Activated T-helper 17 cell treated with anti-CD3 and anti-CD28 coated beads, Interleukin-2, amount 50 U/mL, for 72 hours (primary cell): Measurements from ENCODE around the gene PROSER3. TPM values are rescaled to one million over a fixed set of nuclear protein-coding genes. Genes with fewer than 3 reads are reported as not detected.

Experiments
- ATAC-seq: fragments of 150-1000 bp; cut with Tn5 transposase; replicated peaks from 2 replicates; pipeline ENCODE4 v1.10.0; 2021; ENCODE audit warnings: mild to moderate bottlenecking, moderate library complexity
- H3K27ac Mint-ChIP-seq: one replicate; pipeline ENCODE4 v1.8.0; 2022; ENCODE audit warnings: mixed read lengths
- H3K27me3 Mint-ChIP-seq: one replicate; pipeline ENCODE4 v1.8.0; 2022; ENCODE audit warnings: mixed read lengths
- H3K36me3 Mint-ChIP-seq: one replicate; pipeline ENCODE4 v1.8.0; 2022; ENCODE audit warnings: low read depth, mild to moderate bottlenecking, mixed read lengths
- H3K4me1 Mint-ChIP-seq: one replicate; pipeline ENCODE4 v1.8.0; 2022; ENCODE audit warnings: mixed read lengths
- H3K4me3 Mint-ChIP-seq: one replicate; pipeline ENCODE4 v1.8.0; 2022; ENCODE audit warnings: mild to moderate bottlenecking, mixed read lengths
- H3K9me3 Mint-ChIP-seq: one replicate; pipeline ENCODE4 v1.8.0; 2022; ENCODE audit warnings: mixed read lengths
- total RNA-seq, 2 donors: library from RNA; stranded (reverse); gene quantifications; one replicate each; pipeline ENCODE4 v1.2.3, GENCODE V29; 2022

PROSER3 gene
- 10 to 100 TPM; 28.4 to 31.2 TPM for total RNA-seq

- Mint-ChIP-seq H3K27me3 (no peaks in the 10 kb centered on the region), H3K4me3 (peak within 1 kb of the TSS; percentile 86), H3K4me1 (peaks cover 14% of the 10 kb centered on the region), H3K36me3 (peaks cover 22% of the 10 kb centered on the region), H3K27ac (peak within 1 kb of the TSS; percentile 93), H3K9me3 (no peaks in the 10 kb centered on the region)
- peak; percentile 99 for ATAC-seq
Measured at GRCh38 chr19:35757749-35758608, at the start of gene PROSER3. Gene PROSER3 (plus strand): TSS chr19:35758176. CDS start chr19:35758216, 40 bp downstream.

- H3K4me3 Mint-ChIP-seq, result no peak overlapping the region
- ATAC-seq, result no peak
- peaks cover 8% of the 10 kb centered on the region for H3K4me1 Mint-ChIP-seq
- H3K27ac Mint-ChIP-seq, result no peak overlapping the region
- H3K9me3 Mint-ChIP-seq, result no peaks in the 10 kb centered on the region
- H3K36me3 Mint-ChIP-seq, result peaks cover 24% of the 10 kb centered on the region
- no peaks in the 10 kb centered on the region for H3K27me3 Mint-ChIP-seq
Measured at GRCh38 chr19:35708391-35708790, 49.6 kb upstream of the PROSER3 start.

- peaks cover 51% of the 10 kb centered on the region for H3K36me3 Mint-ChIP-seq
- peak overlapping the region; percentile 98 for H3K27ac Mint-ChIP-seq
- peak overlapping the region; percentile 96 for H3K4me3 Mint-ChIP-seq
- H3K4me1 Mint-ChIP-seq, result peaks cover 8% of the 10 kb centered on the region
- no peaks in the 10 kb centered on the region for H3K27me3 Mint-ChIP-seq
- peak; percentile 52 for ATAC-seq
- H3K9me3 Mint-ChIP-seq, result no peaks in the 10 kb centered on the region
Measured at GRCh38 chr19:35710784-35711723, 46.9 kb upstream of the PROSER3 start.

- peak; percentile 55 for ATAC-seq
- Mint-ChIP-seq H3K4me1 (peaks cover 8% of the 10 kb centered on the region), H3K27me3 (no peaks in the 10 kb centered on the region), H3K27ac (peak overlapping the region; percentile 98), H3K9me3 (no peaks in the 10 kb centered on the region), H3K4me3 (peak overlapping the region; percentile 96), H3K36me3 (peaks cover 66% of the 10 kb centered on the region)
Measured at GRCh38 chr19:35712567-35713505, 45.1 kb upstream of the PROSER3 start.

GRCh38 chr19:35713506-35713850 is 44.5 kb upstream of the PROSER3 start:
- Mint-ChIP-seq H3K27ac (peak overlapping the region; percentile 98), H3K36me3 (peaks cover 68% of the 10 kb centered on the region), H3K4me3 (peak overlapping the region; percentile 96), H3K9me3 (no peaks in the 10 kb centered on the region), H3K27me3 (no peaks in the 10 kb centered on the region), H3K4me1 (peaks cover 8% of the 10 kb centered on the region)
- no peak for ATAC-seq

- Mint-ChIP-seq H3K9me3 (no peaks in the 10 kb centered on the region), H3K4me1 (peaks cover 8% of the 10 kb centered on the region), H3K36me3 (peaks cover 73% of the 10 kb centered on the region), H3K27ac (peak overlapping the region; percentile 98), H3K4me3 (peak overlapping the region; percentile 96), H3K27me3 (no peaks in the 10 kb centered on the region)
- ATAC-seq, result no peak
Measured at GRCh38 chr19:35713904-35714495, 44.0 kb upstream of the PROSER3 start.

- no peak for ATAC-seq
- Mint-ChIP-seq H3K4me1 (peaks cover 8% of the 10 kb centered on the region), H3K4me3 (peak overlapping the region; percentile 96), H3K36me3 (peaks cover 81% of the 10 kb centered on the region), H3K9me3 (no peaks in the 10 kb centered on the region), H3K27ac (peak overlapping the region; percentile 98), H3K27me3 (no peaks in the 10 kb centered on the region)
Measured at GRCh38 chr19:35714601-35715354, 43.2 kb upstream of the PROSER3 start.

GRCh38 chr19:35715355-35715809 is 42.6 kb upstream of the PROSER3 start:
- peaks cover 8% of the 10 kb centered on the region for H3K4me1 Mint-ChIP-seq
- H3K27me3 Mint-ChIP-seq, result no peaks in the 10 kb centered on the region
- H3K4me3 Mint-ChIP-seq, result peak overlapping the region; percentile 96
- ATAC-seq, result no peak
- H3K27ac Mint-ChIP-seq, result peak overlapping the region; percentile 98
- H3K36me3 Mint-ChIP-seq, result peaks cover 87% of the 10 kb centered on the region
- H3K9me3 Mint-ChIP-seq, result no peaks in the 10 kb centered on the region

GRCh38 chr19:35715981-35716800 is 41.8 kb upstream of the PROSER3 start:
- ATAC-seq, result no peak
- peak overlapping the region; percentile 96 for H3K4me3 Mint-ChIP-seq
- peak overlapping the region; percentile 98 for H3K27ac Mint-ChIP-seq
- no peaks in the 10 kb centered on the region for H3K27me3 Mint-ChIP-seq
- peaks cover 88% of the 10 kb centered on the region for H3K36me3 Mint-ChIP-seq
- H3K9me3 Mint-ChIP-seq, result no peaks in the 10 kb centered on the region
- peaks cover 5% of the 10 kb centered on the region for H3K4me1 Mint-ChIP-seq

GRCh38 chr19:35716801-35717664 is 40.9 kb upstream of the PROSER3 start:
- peaks cover 92% of the 10 kb centered on the region for H3K36me3 Mint-ChIP-seq
- no peaks in the 10 kb centered on the region for H3K9me3 Mint-ChIP-seq
- H3K4me1 Mint-ChIP-seq, result no peaks in the 10 kb centered on the region
- peak; percentile 55 for ATAC-seq
- peak overlapping the region; percentile 96 for H3K4me3 Mint-ChIP-seq
- H3K27me3 Mint-ChIP-seq, result no peaks in the 10 kb centered on the region
- H3K27ac Mint-ChIP-seq, result peak overlapping the region; percentile 98

GRCh38 chr19:35717665-35718344 is 40.2 kb upstream of the PROSER3 start, which contains the start of gene KMT2B:
Gene KMT2B (plus strand): TSS chr19:35718003. CDS start chr19:35718019, 16 bp downstream.
- Mint-ChIP-seq H3K36me3 (peaks cover 92% of the 10 kb centered on the region), H3K27me3 (no peaks in the 10 kb centered on the region), H3K9me3 (no peaks in the 10 kb centered on the region), H3K4me3 (peak within 1 kb of the TSS; percentile 96), H3K4me1 (no peaks in the 10 kb centered on the region), H3K27ac (peak within 1 kb of the TSS; percentile 98)
- peak; percentile 4 for ATAC-seq
